GM23248 (cell line): ENCODE measurements around the gene PRDM12. TPM values are rescaled to one million over a fixed set of nuclear protein-coding genes. Genes with fewer than 3 reads are reported as not detected.
A peak's percentile ranks its signal among the peaks of the same experiment; 100 is the strongest.

Experiments used
- DNase-seq: peaks from one replicate; pipeline ENCODE4 v3.0.0-alpha.2; 2015
- H2AFZ ChIP-seq: fragments of 200-600 bp; sonication (generic); 2 replicates; pipeline ENCODE4 v1.6.1; 2016; ENCODE audit warnings: antibody characterized with exemption
- H3F3A ChIP-seq: fragments of 200-600 bp; sonication (generic); 2 replicates; pipeline ENCODE4 v1.6.1; 2016; ENCODE audit warnings: mild to moderate bottlenecking, antibody characterized with exemption, mixed run types; ENCODE audit not compliant: insufficient read depth
- H3K27ac ChIP-seq: fragments of 200-600 bp; sonication (generic); 2 replicates; pipeline ENCODE4 v1.5.1; 2016; ENCODE audit warnings: mild to moderate bottlenecking
- H3K27me3 ChIP-seq: fragments of 200-600 bp; sonication (generic); replicated peaks from 2 replicates; pipeline ENCODE4 v1.6.1; 2016; ENCODE audit warnings: mild to moderate bottlenecking; ENCODE audit not compliant: insufficient read depth
- H3K36me3 ChIP-seq: fragments of 200-600 bp; sonication (generic); 2 replicates; pipeline ENCODE4 v1.6.1; 2016; ENCODE audit warnings: low read depth, mild to moderate bottlenecking
- H3K4me1 ChIP-seq: fragments of 200-600 bp; sonication (generic); 2 replicates; pipeline ENCODE4 v1.6.1; 2016; ENCODE audit warnings: mild to moderate bottlenecking; ENCODE audit not compliant: insufficient read depth
- H3K4me2 ChIP-seq: fragments of 200-600 bp; sonication (generic); one replicate; pipeline ENCODE4 v1.6.1; 2016; ENCODE audit warnings: mild to moderate bottlenecking; ENCODE audit not compliant: unreplicated experiment
- H3K4me3 ChIP-seq: fragments of 200-600 bp; sonication (generic); 2 replicates; pipeline ENCODE4 v1.5.1; 2016; ENCODE audit warnings: mild to moderate bottlenecking
- H3K79me2 ChIP-seq: fragments of 200-600 bp; sonication (generic); 2 replicates; pipeline ENCODE4 v1.6.1; 2016; ENCODE audit warnings: mild to moderate bottlenecking; ENCODE audit not compliant: insufficient read depth
- H3K9ac ChIP-seq: fragments of 200-600 bp; sonication (generic); 2 replicates; pipeline ENCODE4 v1.6.1; 2016; ENCODE audit warnings: mild to moderate bottlenecking
- H3K9me2 ChIP-seq: fragments of 200-600 bp; sonication (generic); 2 replicates; pipeline ENCODE4 v1.6.1; 2016; ENCODE audit warnings: mixed run types, mild to moderate bottlenecking, moderate library complexity; ENCODE audit not compliant: insufficient read depth
- H3K9me3 ChIP-seq: fragments of 200-600 bp; sonication (generic); one replicate; pipeline ENCODE4 v1.6.1; 2017; ENCODE audit warnings: low read depth
- H4K20me1 ChIP-seq: fragments of 200-600 bp; sonication (generic); 2 replicates; pipeline ENCODE4 v1.6.0; 2016; ENCODE audit not compliant: insufficient read depth
- EZH2 ChIP-seq: fragments of 200-600 bp; sonication (generic); IDR thresholded peaks from 2 replicates; pipeline ENCODE4 v1.6.1; 2018; ENCODE audit warnings: antibody characterized with exemption, mild to moderate bottlenecking; ENCODE audit not compliant: insufficient read depth, poor library complexity, severe bottlenecking
- EZH2phosphoT487 ChIP-seq: fragments of 200-600 bp; sonication (generic); IDR thresholded peaks from 2 replicates; pipeline ENCODE4 v1.6.1; 2018; ENCODE audit warnings: antibody characterized with exemption, moderate library complexity, mild to moderate bottlenecking, low read depth; ENCODE audit not compliant: insufficient read depth
- WGBS, 2 experiments: methylation state at CpG; one replicate each; pipeline ENCODE4 v1.1.6; 2015 to 2017; ENCODE audit warnings: low lambda C conversion rate in 2 of 2, low coverage in 1 of 2; ENCODE audit errors: missing lambda C conversion rate in 2 of 2; 5-methylcytosine and 5-hydroxymethylcytosine counted together
- in situ Hi-C: fragments of 300-500 bp; cut with MboI; formaldehyde crosslinking; loops from 2 replicates; pipeline ENCODE4 v1.15.0; 2020
- polyA plus RNA-seq: library from polyadenylated mRNA; unstranded; fragments of >200 nt; fragmentation: Nextera tagmentation; extraction: Ambion mirVana; gene quantifications from 2 replicates; pipeline ENCODE4 v1.2.1, GENCODE V29; 2016
- total RNA-seq: library from RNA; depleted of rRNA; stranded (reverse); fragments of >200 nt; shearing (Covaris generic); gene quantifications from 2 replicates; pipeline ENCODE4 v1.2.3, GENCODE V29; 2014

The PRDM12 gene
- total and polyA plus RNA-seq, 2 experiments from 2014 or later = not detected

GRCh38 chr9:130696139-130696650 lies 31.8 kb downstream of the PRDM12 start:
- H2AFZ ChIP-seq = no peak overlapping the region
- in situ Hi-C loops = loop anchor here (25.0 kb wide), 1 partner anchor 584 kb away; no protein-coding TSS in a partner anchor
- peaks cover 14% of the 10 kb centered on the region for H3F3A ChIP-seq
- no peaks in the 10 kb centered on the region for H3K9me3 ChIP-seq
- no peaks in the 10 kb centered on the region for H3K27me3 ChIP-seq
- 90 to 96% methylated on average over 4 of the region's 4 CpGs for WGBS, 2 experiments
- H3K36me3 ChIP-seq = peaks cover 16% of the 10 kb centered on the region
- H3K9ac ChIP-seq = no peak overlapping the region
- H3K79me2 ChIP-seq = peaks cover 54% of the 10 kb centered on the region
- TF ChIP-seq EZH2 (no peak), EZH2phosphoT487 (no peak)
- H3K4me2 ChIP-seq = no peak overlapping the region
- DNase-seq = no peak
- no peak overlapping the region for H3K4me3 ChIP-seq
- peaks cover 21% of the 10 kb centered on the region for H3K4me1 ChIP-seq
- H3K27ac ChIP-seq = no peak overlapping the region
- no peaks in the 10 kb centered on the region for H3K9me2 ChIP-seq
- H4K20me1 ChIP-seq = no peaks in the 10 kb centered on the region

- peaks cover 14% of the 10 kb centered on the region for H3F3A ChIP-seq
- 90 to 91% methylated on average over 8 of the region's 8 CpGs for WGBS, 2 experiments
- DNase-seq = no peak
- peaks cover 21% of the 10 kb centered on the region for H3K4me1 ChIP-seq
- H2AFZ ChIP-seq = no peak overlapping the region
- no peak overlapping the region for H3K4me2 ChIP-seq
- H3K27ac ChIP-seq = no peak overlapping the region
- no peak overlapping the region for H3K9ac ChIP-seq
- in situ Hi-C loops = loop anchor here (25.0 kb wide), 1 partner anchor 585 kb away; no protein-coding TSS in a partner anchor
- TF ChIP-seq EZH2phosphoT487 (no peak), EZH2 (no peak)
- no peaks in the 10 kb centered on the region for H4K20me1 ChIP-seq
- H3K9me3 ChIP-seq = no peaks in the 10 kb centered on the region
- H3K27me3 ChIP-seq = no peaks in the 10 kb centered on the region
- no peaks in the 10 kb centered on the region for H3K9me2 ChIP-seq
- H3K36me3 ChIP-seq = peaks cover 23% of the 10 kb centered on the region
- peaks cover 54% of the 10 kb centered on the region for H3K79me2 ChIP-seq
- H3K4me3 ChIP-seq = no peak overlapping the region
Measured at GRCh38 chr9:130696996-130697395, 32.6 kb downstream of the PRDM12 start.

- Histone ChIP-seq H3K27ac (no peak overlapping the region), H3K27me3 (no peaks in the 10 kb centered on the region), H2AFZ (no peak overlapping the region), H4K20me1 (no peaks in the 10 kb centered on the region), H3K4me1 (peaks cover 21% of the 10 kb centered on the region), H3K9me3 (no peaks in the 10 kb centered on the region), H3F3A (peaks cover 14% of the 10 kb centered on the region), H3K4me3 (no peak overlapping the region), H3K4me2 (peak overlapping the region; percentile 64), H3K9me2 (no peaks in the 10 kb centered on the region), H3K9ac (peak overlapping the region; percentile 13; the same call in 1 of the 2 replicates), H3K79me2 (peaks cover 61% of the 10 kb centered on the region), H3K36me3 (peaks cover 33% of the 10 kb centered on the region)
- 49% methylated on average over 3 of the region's 3 CpGs for WGBS, 2 experiments
- TF ChIP-seq EZH2 = no peak
- TF ChIP-seq EZH2phosphoT487 = no peak
- DNase-seq = peak; percentile 40
- in situ Hi-C loops = loop anchor here (25.0 kb wide), 1 partner anchor 586 kb away; no protein-coding TSS in a partner anchor
Measured at GRCh38 chr9:130698514-130698913, 34.1 kb downstream of the PRDM12 start.

GRCh38 chr9:130699047-130699446 lies 34.7 kb downstream of the PRDM12 start:
- in situ Hi-C loops = loop anchor here (25.0 kb wide), 1 partner anchor 587 kb away; no protein-coding TSS in a partner anchor
- H3K9ac ChIP-seq = peak overlapping the region; percentile 13; the same call in 1 of the 2 replicates
- H3K4me2 ChIP-seq = no peak overlapping the region
- no peaks in the 10 kb centered on the region for H3K9me2 ChIP-seq
- H4K20me1 ChIP-seq = no peaks in the 10 kb centered on the region
- H2AFZ ChIP-seq = no peak overlapping the region
- H3K4me3 ChIP-seq = no peak overlapping the region
- H3K27me3 ChIP-seq = no peaks in the 10 kb centered on the region
- H3F3A ChIP-seq = peaks cover 15% of the 10 kb centered on the region
- H3K4me1 ChIP-seq = peaks cover 21% of the 10 kb centered on the region
- TF ChIP-seq EZH2phosphoT487 (no peak), EZH2 (no peak)
- H3K27ac ChIP-seq = no peak overlapping the region
- 78 to 82% methylated on average over 2 of the region's 2 CpGs for WGBS, 2 experiments
- no peak for DNase-seq
- H3K79me2 ChIP-seq = peaks cover 56% of the 10 kb centered on the region
- H3K9me3 ChIP-seq = no peaks in the 10 kb centered on the region
- H3K36me3 ChIP-seq = peaks cover 38% of the 10 kb centered on the region
